ENCODE results near the gene SERPINA4. TPM values are rescaled to one million over a fixed set of nuclear protein-coding genes. Genes with fewer than 3 reads are reported as not detected.

Gene SERPINA4
- total RNA-seq, 1 experiment from 2014 or later: 6.3 TPM

DNA sequence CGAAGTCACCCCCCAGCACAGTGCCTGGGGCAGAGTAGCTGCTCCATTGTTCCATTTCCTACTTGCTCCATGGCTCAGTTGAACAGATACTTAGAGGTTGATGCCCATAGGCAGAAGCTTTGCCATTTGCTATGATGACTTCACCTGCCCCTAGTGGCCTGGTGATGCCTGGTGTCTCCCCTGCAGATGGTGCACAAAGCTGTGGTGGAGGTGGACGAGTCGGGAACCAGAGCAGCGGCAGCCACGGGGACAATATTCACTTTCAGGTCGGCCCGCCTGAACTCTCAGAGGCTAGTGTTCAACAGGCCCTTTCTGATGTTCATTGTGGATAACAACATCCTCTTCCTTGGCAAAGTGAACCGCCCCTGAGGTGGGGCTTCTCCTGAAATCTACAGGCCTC is 30.6 kb downstream of the SERPINA4 start:
- Histone ChIP-seq H3K4me3 (ENCODE audit: low read depth, low read length) (no peak overlapping the region), H3K36me3 (ENCODE audit: control insufficient read depth, insufficient read depth, low read length) (no peaks in the 10 kb centered on the region), H3K9me3 (no peaks in the 10 kb centered on the region), H3K27me3 (replicated peaks; ENCODE audit: control insufficient read depth, insufficient read depth, low read length) (no peaks in the 10 kb centered on the region), H3K4me1 (peaks cover 18% of the 10 kb centered on the region)
- no peak for TF ChIP-seq CTCF (IDR thresholded peaks at IDR 0.05; ENCODE audit: insufficient read depth in 1 of 2, low read depth in 1 of 2, low read length in 1 of 2, severe bottlenecking in 1 of 2, unreplicated experiment in 1 of 2)
- peaks cover 17% of the 10 kb centered on the region for H3K4me1 Mint-ChIP-seq (ENCODE audit: low read depth, unreplicated experiment)
- H3K36me3 Mint-ChIP-seq (ENCODE audit: insufficient read depth, unreplicated experiment): peaks cover 5% of the 10 kb centered on the region
- no peak overlapping the region for H3K4me3 Mint-ChIP-seq (ENCODE audit: unreplicated experiment)
- H3K9me3 Mint-ChIP-seq (ENCODE audit: unreplicated experiment): peaks cover 12% of the 10 kb centered on the region
- DNase-seq: no peak
- CTCF ChIA-PET: interaction anchor here (1.1 kb wide), 1 partner anchor 11 kb away, joined by 3 read pairs; the partner anchor contains the start of gene SERPINA5
- H3K27me3 Mint-ChIP-seq (ENCODE audit: insufficient read depth, unreplicated experiment): no peaks in the 10 kb centered on the region
- intact Hi-C loops (cut with micrococcal nuclease; ENCODE audit: unreplicated experiment): no loop called here
- BruUV-seq (replicated peaks): no TSS peak
- POLR2A ChIA-PET: no interaction called here
- no peak overlapping the region for H3K27ac Mint-ChIP-seq (ENCODE audit: unreplicated experiment)

- intact Hi-C loops (cut with micrococcal nuclease; ENCODE audit: unreplicated experiment): no loop called here
- H3K27ac Mint-ChIP-seq (ENCODE audit: unreplicated experiment): no peak overlapping the region
- POLR2A ChIA-PET: no interaction called here
- DNase-seq: no peak
- CTCF ChIA-PET: interaction anchor here (1.1 kb wide), 1 partner anchor 11 kb away, joined by 3 read pairs; the partner anchor contains the start of gene SERPINA5
- no peak for TF ChIP-seq CTCF (IDR thresholded peaks at IDR 0.05; ENCODE audit: insufficient read depth in 1 of 2, low read depth in 1 of 2, low read length in 1 of 2, severe bottlenecking in 1 of 2, unreplicated experiment in 1 of 2)
- peaks cover 12% of the 10 kb centered on the region for H3K9me3 Mint-ChIP-seq (ENCODE audit: unreplicated experiment)
- Histone ChIP-seq H3K36me3 (ENCODE audit: control insufficient read depth, insufficient read depth, low read length) (no peaks in the 10 kb centered on the region), H3K9me3 (no peaks in the 10 kb centered on the region), H3K4me1 (peaks cover 18% of the 10 kb centered on the region), H3K27me3 (replicated peaks; ENCODE audit: control insufficient read depth, insufficient read depth, low read length) (no peaks in the 10 kb centered on the region), H3K4me3 (ENCODE audit: low read depth, low read length) (no peak overlapping the region)
- H3K4me3 Mint-ChIP-seq (ENCODE audit: unreplicated experiment): no peak overlapping the region
- no TSS peak for BruUV-seq (replicated peaks)
- no peaks in the 10 kb centered on the region for H3K27me3 Mint-ChIP-seq (ENCODE audit: insufficient read depth, unreplicated experiment)
- peaks cover 5% of the 10 kb centered on the region for H3K36me3 Mint-ChIP-seq (ENCODE audit: insufficient read depth, unreplicated experiment)
- H3K4me1 Mint-ChIP-seq (ENCODE audit: low read depth, unreplicated experiment): peaks cover 17% of the 10 kb centered on the region
Measured at GRCh38 chr14:94592457-94592856, 31.2 kb downstream of the SERPINA4 start.

DNA sequence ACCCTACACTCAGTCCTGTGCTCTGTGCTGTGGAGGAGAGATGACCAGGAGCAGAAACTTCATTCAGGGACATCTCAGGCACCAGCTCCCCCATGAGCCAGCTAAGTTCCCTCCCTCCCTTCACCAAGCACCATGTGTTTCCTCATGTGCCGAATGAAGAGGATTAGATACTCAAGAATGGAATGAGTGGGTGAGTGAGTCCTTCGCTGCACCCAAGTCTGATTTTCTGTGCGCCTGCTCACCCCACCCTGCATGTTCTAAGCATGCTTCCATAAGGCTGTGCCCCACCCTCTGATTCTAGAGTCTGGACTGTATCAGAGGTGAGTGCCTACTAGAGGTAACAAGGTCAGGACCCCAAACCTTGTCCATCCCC is 32.1 kb downstream of the SERPINA4 start:
- H3K36me3 ChIP-seq (ENCODE audit: control insufficient read depth, insufficient read depth, low read length): no peaks in the 10 kb centered on the region
- Mint-ChIP-seq H3K4me1 (ENCODE audit: low read depth, unreplicated experiment) (peaks cover 17% of the 10 kb centered on the region), H3K27me3 (ENCODE audit: insufficient read depth, unreplicated experiment) (no peaks in the 10 kb centered on the region), H3K27ac (ENCODE audit: unreplicated experiment) (no peak overlapping the region), H3K36me3 (ENCODE audit: insufficient read depth, unreplicated experiment) (peaks cover 5% of the 10 kb centered on the region), H3K9me3 (ENCODE audit: unreplicated experiment) (peaks cover 12% of the 10 kb centered on the region), H3K4me3 (ENCODE audit: unreplicated experiment) (no peak overlapping the region)
- no peak for TF ChIP-seq CTCF (IDR thresholded peaks at IDR 0.05; ENCODE audit: insufficient read depth in 1 of 2, low read depth in 1 of 2, low read length in 1 of 2, severe bottlenecking in 1 of 2, unreplicated experiment in 1 of 2)
- no peaks in the 10 kb centered on the region for H3K27me3 ChIP-seq (replicated peaks; ENCODE audit: control insufficient read depth, insufficient read depth, low read length)
- H3K4me3 ChIP-seq (ENCODE audit: low read depth, low read length): no peak overlapping the region
- no peak for DNase-seq
- POLR2A ChIA-PET: no interaction called here
- CTCF ChIA-PET: no interaction called here
- BruUV-seq (replicated peaks): no TSS peak
- no peaks in the 10 kb centered on the region for H3K9me3 ChIP-seq
- peaks cover 21% of the 10 kb centered on the region for H3K4me1 ChIP-seq
- intact Hi-C loops (cut with micrococcal nuclease; ENCODE audit: unreplicated experiment): no loop called here
